HL-60 (cell line): ENCODE measurements around the gene PFN4.

Experiments used
- CTCF ChIP-seq: IDR thresholded peaks from one replicate; pipeline ENCODE4 v1.5.1; 2011; ENCODE audit warnings: low read length, control low read depth, inconsistent platforms; ENCODE audit not compliant: insufficient read depth
- GABPA ChIP-seq: IDR thresholded peaks from 2 replicates; pipeline ENCODE4 v1.6.1; 2012; ENCODE audit warnings: low read depth
- REST ChIP-seq: IDR thresholded peaks from 2 replicates; pipeline ENCODE4 v1.6.1; 2012; ENCODE audit warnings: low read depth; ENCODE audit not compliant: insufficient replicate concordance
- SPI1 ChIP-seq: IDR thresholded peaks from 2 replicates; pipeline ENCODE4 v1.6.1; 2012; ENCODE audit warnings: low read depth, mild to moderate bottlenecking, borderline replicate concordance

GRCh38 chr2:24163601-24164000 is 40.5 kb upstream of the PFN4 start:
- TF ChIP-seq CTCF = no peak
- TF ChIP-seq SPI1 = no peak
- no peak for TF ChIP-seq REST
- TF ChIP-seq GABPA = no peak
